ENCODE measurements around the gene RTL10. TPM values are rescaled to one million over a fixed set of nuclear protein-coding genes. Genes with fewer than 3 reads are reported as not detected.

The RTL10 gene
- total and polyA plus RNA-seq, 4 donors, result 7.4 to 22.7 (median 11.6) TPM

DNA sequence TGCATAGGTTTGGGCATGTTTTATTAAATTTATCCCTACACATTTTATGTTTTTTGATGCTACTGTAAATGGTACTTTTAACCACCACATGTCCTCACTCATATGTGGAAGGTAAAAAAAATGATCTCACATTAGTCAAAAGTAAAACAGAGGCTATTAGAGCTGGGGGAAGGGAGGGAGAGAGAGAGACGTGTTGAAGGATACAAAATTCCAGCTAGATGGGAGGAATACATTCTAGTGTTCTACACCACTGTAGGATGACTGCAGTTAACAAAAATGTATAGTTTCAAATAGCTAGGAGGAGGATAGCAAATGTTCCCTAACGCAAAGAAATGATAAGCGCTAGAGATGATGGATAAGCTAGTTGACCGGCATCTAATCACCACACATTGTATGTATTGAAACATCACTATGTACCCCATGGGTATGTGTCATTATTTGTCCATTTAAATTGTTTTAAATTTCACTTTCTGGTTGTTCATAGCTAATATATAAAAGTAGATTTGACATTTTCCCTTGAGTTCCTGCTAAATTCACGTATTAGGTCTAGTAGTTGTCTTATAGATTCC is 9.9 kb upstream of the RTL10 start:
- no peak overlapping the region for H3K27ac ChIP-seq (ENCODE audit: low read depth in 1 of 2, low read length in 1 of 2)
- H3K4me3 ChIP-seq, result no peak overlapping the region
- H3K9me3 ChIP-seq (ENCODE audit: control insufficient read depth in 4 of 4, insufficient read depth in 3 of 4, low read length in 3 of 4), result no peaks in the 10 kb centered on the region
- H3K4me1 ChIP-seq (ENCODE audit: control insufficient read depth in 5 of 5, insufficient read depth in 5 of 5, low read length in 5 of 5), result no peaks in the 10 kb centered on the region
- DNase-seq (no peak), ATAC-seq (ENCODE audit: insufficient read depth, low FRiP score) (no peak)
- TF ChIP-seq, protein P1, sequence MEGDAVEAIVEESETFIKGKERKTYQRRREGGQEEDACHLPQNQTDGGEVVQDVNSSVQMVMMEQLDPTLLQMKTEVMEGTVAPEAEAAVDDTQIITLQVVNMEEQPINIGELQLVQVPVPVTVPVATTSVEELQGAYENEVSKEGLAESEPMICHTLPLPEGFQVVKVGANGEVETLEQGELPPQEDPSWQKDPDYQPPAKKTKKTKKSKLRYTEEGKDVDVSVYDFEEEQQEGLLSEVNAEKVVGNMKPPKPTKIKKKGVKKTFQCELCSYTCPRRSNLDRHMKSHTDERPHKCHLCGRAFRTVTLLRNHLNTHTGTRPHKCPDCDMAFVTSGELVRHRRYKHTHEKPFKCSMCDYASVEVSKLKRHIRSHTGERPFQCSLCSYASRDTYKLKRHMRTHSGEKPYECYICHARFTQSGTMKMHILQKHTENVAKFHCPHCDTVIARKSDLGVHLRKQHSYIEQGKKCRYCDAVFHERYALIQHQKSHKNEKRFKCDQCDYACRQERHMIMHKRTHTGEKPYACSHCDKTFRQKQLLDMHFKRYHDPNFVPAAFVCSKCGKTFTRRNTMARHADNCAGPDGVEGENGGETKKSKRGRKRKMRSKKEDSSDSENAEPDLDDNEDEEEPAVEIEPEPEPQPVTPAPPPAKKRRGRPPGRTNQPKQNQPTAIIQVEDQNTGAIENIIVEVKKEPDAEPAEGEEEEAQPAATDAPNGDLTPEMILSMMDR (IDR thresholded peaks at IDR 0.05; ENCODE audit: control extremely low read depth, extremely low read depth), result no peak
- no peak overlapping the region for H3K9ac ChIP-seq (ENCODE audit: insufficient read depth in 1 of 2, low read length in 2 of 2)
- no peaks in the 10 kb centered on the region for H3K27me3 ChIP-seq (ENCODE audit: control insufficient read depth in 3 of 3, insufficient read depth in 3 of 3, low read length in 2 of 3)
- 97% methylated on average over 5 of the region's 5 CpGs for WGBS, 2 donors
- H3K36me3 ChIP-seq (ENCODE audit: control insufficient read depth in 4 of 4, insufficient read depth in 4 of 4, low read length in 4 of 4), result no peaks in the 10 kb centered on the region

DNA sequence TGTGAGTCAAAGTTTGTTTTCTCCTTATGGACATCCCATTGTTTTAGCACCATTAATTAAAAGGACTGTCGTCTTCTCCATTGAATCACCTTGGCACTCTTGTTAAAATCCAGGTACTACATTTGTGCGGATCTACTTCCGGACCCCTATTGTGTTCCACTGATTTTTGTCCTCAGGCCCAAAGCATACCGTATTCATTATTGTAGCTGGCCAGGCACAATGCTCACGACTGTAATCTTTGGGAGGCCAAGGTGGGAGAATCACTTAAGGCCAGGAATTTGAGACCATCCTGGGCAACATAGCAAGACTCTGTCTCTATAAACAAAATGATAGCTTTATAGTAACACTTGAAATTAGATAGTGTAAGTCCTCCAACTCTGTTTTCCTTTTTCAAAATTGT is 8.9 kb upstream of the RTL10 start:
- Histone ChIP-seq H3K27me3 (ENCODE audit: control insufficient read depth in 3 of 3, insufficient read depth in 3 of 3, low read length in 2 of 3) (no peaks in the 10 kb centered on the region), H3K9ac (ENCODE audit: insufficient read depth in 1 of 2, low read length in 2 of 2) (no peak overlapping the region), H3K36me3 (ENCODE audit: control insufficient read depth in 4 of 4, insufficient read depth in 4 of 4, low read length in 4 of 4) (no peaks in the 10 kb centered on the region), H3K4me1 (ENCODE audit: control insufficient read depth in 5 of 5, insufficient read depth in 5 of 5, low read length in 5 of 5) (no peaks in the 10 kb centered on the region), H3K9me3 (ENCODE audit: control insufficient read depth in 4 of 4, insufficient read depth in 3 of 4, low read length in 3 of 4) (no peaks in the 10 kb centered on the region), H3K4me3 (no peak overlapping the region), H3K27ac (ENCODE audit: low read depth in 1 of 2, low read length in 1 of 2) (no peak overlapping the region)
- ATAC-seq (ENCODE audit: insufficient read depth, low FRiP score), result no peak
- 91 to 93% methylated on average over 5 of the region's 5 CpGs for WGBS, 2 donors
- DNase-seq, result no peak
- TF ChIP-seq, protein P1 (IDR thresholded peaks at IDR 0.05; ENCODE audit: control extremely low read depth, extremely low read depth), result no peak

DNA sequence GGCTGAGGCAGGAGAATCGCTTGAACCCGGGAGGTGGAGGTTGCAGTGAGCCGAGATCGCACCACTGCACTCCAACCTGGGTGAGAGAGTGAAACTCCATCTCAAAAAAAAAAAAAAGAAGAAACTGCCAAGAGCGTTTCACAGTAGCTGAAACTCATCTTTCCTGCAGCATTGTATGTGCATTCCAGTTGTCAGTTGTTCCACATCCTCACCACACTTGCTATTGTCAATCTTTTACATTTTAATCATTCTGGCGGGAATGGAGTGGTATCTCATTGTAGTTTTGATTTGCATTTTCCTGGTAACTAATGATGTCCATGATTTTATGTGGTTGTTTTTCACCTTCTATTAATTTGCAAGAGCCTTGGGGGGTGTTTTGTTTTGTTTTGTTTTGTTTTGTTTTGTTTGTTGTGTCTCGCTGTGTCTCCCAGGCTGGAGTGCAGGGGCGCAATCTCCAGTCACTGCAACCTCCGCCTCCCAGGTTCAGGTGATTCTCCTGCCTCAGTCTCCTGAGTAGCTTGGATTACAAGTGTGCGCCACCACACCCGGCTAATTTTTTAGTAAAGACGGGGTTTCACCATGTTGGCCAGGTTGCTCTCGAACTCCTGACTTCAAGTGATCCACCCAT is 8.1 kb upstream of the RTL10 start:
- no peaks in the 10 kb centered on the region for H3K9me3 ChIP-seq (ENCODE audit: control insufficient read depth in 4 of 4, insufficient read depth in 3 of 4, low read length in 3 of 4)

More for the DNA sequence above, 8.1 kb upstream of the RTL10 start:
- ATAC-seq (ENCODE audit: insufficient read depth, low FRiP score), result no peak
- no peak overlapping the region for H3K4me3 ChIP-seq
- H3K9ac ChIP-seq (ENCODE audit: insufficient read depth in 1 of 2, low read length in 2 of 2), result no peak overlapping the region
- TF ChIP-seq, protein P1 (IDR thresholded peaks at IDR 0.05; ENCODE audit: control extremely low read depth, extremely low read depth), result no peak
- no peaks in the 10 kb centered on the region for H3K27me3 ChIP-seq (ENCODE audit: control insufficient read depth in 3 of 3, insufficient read depth in 3 of 3, low read length in 2 of 3)
- no peak for DNase-seq
- no peaks in the 10 kb centered on the region for H3K36me3 ChIP-seq (ENCODE audit: control insufficient read depth in 4 of 4, insufficient read depth in 4 of 4, low read length in 4 of 4)
- 95 to 96% methylated on average over 13 of the region's 13 CpGs for WGBS, 2 donors
- H3K4me1 ChIP-seq (ENCODE audit: control insufficient read depth in 5 of 5, insufficient read depth in 5 of 5, low read length in 5 of 5), result no peaks in the 10 kb centered on the region
- no peak overlapping the region for H3K27ac ChIP-seq (ENCODE audit: low read depth in 1 of 2, low read length in 1 of 2)

All from lung (tissue), 12 donors.